A673 (cell line): Measurements from ENCODE around the gene COMP.

ENCODE experiments used
- EZH2 ChIP-seq: fragments of 200-600 bp; sonication (generic); IDR thresholded peaks from 2 replicates; pipeline ENCODE4 v1.6.1; 2017; ENCODE audit warnings: borderline replicate concordance, low read depth, mild to moderate bottlenecking, mixed read lengths, antibody characterized with exemption, low read length; ENCODE audit not compliant: poor library complexity, severe bottlenecking
- TF ChIP-seq, protein P1 (sequence below): fragments of 300-800, 200-600 bp; sonication (generic); conservative IDR thresholded peaks from 2 replicates; pipeline ENCODE4 v1.5.1; 2017; ENCODE audit warnings: low read depth, mild to moderate bottlenecking, antibody characterized with exemption, low read length, moderate library complexity, mixed read lengths

DNA sequence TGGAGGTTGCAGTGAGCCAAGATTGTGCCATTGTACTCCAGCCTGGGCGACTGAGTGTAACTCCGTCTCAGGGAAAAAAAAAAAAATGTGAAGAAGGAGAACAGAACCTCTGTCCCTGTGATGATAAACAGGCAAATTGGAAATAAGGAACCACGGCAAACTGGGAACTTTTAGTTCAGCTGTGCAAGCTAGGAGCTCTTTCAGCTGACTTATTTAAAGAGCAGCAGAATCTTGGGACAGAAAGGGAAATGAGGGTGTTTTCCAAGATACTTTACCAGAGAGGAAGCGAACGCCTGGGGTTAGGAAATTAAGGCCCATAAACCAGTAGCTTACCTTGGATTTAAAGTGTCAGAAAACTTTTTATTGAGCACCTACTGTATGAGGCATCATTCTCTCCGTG lies 37.7 kb upstream of the COMP start:
- TF ChIP-seq, protein P1, sequence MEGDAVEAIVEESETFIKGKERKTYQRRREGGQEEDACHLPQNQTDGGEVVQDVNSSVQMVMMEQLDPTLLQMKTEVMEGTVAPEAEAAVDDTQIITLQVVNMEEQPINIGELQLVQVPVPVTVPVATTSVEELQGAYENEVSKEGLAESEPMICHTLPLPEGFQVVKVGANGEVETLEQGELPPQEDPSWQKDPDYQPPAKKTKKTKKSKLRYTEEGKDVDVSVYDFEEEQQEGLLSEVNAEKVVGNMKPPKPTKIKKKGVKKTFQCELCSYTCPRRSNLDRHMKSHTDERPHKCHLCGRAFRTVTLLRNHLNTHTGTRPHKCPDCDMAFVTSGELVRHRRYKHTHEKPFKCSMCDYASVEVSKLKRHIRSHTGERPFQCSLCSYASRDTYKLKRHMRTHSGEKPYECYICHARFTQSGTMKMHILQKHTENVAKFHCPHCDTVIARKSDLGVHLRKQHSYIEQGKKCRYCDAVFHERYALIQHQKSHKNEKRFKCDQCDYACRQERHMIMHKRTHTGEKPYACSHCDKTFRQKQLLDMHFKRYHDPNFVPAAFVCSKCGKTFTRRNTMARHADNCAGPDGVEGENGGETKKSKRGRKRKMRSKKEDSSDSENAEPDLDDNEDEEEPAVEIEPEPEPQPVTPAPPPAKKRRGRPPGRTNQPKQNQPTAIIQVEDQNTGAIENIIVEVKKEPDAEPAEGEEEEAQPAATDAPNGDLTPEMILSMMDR = no peak
- TF ChIP-seq EZH2 = no peak
